RWPE2 (cell line): Measurements from ENCODE around the gene MED15.

Experiments
- ATAC-seq: fragments of 200-7000 bp; cut with Tn5 transposase; 3 replicates; pipeline ENCODE4 v1.9.1; 2021; ENCODE audit warnings: low read depth
- DNase-seq: peaks from one replicate; pipeline ENCODE4 v3.0.0-alpha.2; 2020; ENCODE audit warnings: low spot score
- H3K27ac ChIP-seq: fragments of 450-650 bp; 2 replicates; pipeline ENCODE4 v1.5.1; 2017; ENCODE audit warnings: mild to moderate bottlenecking; ENCODE audit not compliant: poor library complexity, severe bottlenecking
- H3K27me3 ChIP-seq: fragments of 250-450 bp; sonication (Bioruptor Pico); 2 replicates; pipeline ENCODE4 v1.5.1; 2021; ENCODE audit warnings: mild to moderate bottlenecking, moderate library complexity; ENCODE audit not compliant: insufficient read depth, poor library complexity, severe bottlenecking
- H3K36me3 ChIP-seq: fragments of 250-450 bp; sonication (Bioruptor Pico); 2 replicates; pipeline ENCODE4 v1.5.1; 2020; ENCODE audit warnings: low read depth, mild to moderate bottlenecking, moderate library complexity
- H3K4me1 ChIP-seq: fragments of 250-450 bp; sonication (Bioruptor Pico); 2 replicates; pipeline ENCODE4 v1.5.1; 2021; ENCODE audit warnings: mild to moderate bottlenecking, moderate library complexity; ENCODE audit not compliant: insufficient read depth, poor library complexity, severe bottlenecking
- H3K4me3 ChIP-seq: fragments of 250-450 bp; sonication (Bioruptor Pico); 2 replicates; pipeline ENCODE4 v1.5.1; 2021; ENCODE audit warnings: mild to moderate bottlenecking, moderate library complexity; ENCODE audit not compliant: severe bottlenecking
- H3K9me3 ChIP-seq: fragments of 250-450 bp; sonication (Bioruptor Pico); 2 replicates; pipeline ENCODE4 v1.5.1; 2021; ENCODE audit warnings: mild to moderate bottlenecking, moderate library complexity; ENCODE audit not compliant: severe bottlenecking
- CTCF ChIP-seq: fragments of 450-650 bp; IDR thresholded peaks from one replicate; pipeline ENCODE4 v1.5.1; 2017; ENCODE audit warnings: mild to moderate bottlenecking, moderate library complexity; ENCODE audit not compliant: poor library complexity, severe bottlenecking

Gene MED15

GRCh38 chr22:20548806-20549205 is 41.4 kb downstream of the MED15 start:
- ATAC-seq (no peak), DNase-seq (no peak)
- Histone ChIP-seq H3K27me3 (no peaks in the 10 kb centered on the region), H3K4me3 (no peak overlapping the region), H3K4me1 (no peaks in the 10 kb centered on the region), H3K36me3 (peaks cover 77% of the 10 kb centered on the region), H3K27ac (no peak overlapping the region), H3K9me3 (peaks cover 4% of the 10 kb centered on the region)
- no peak for TF ChIP-seq CTCF

- no peak for ATAC-seq
- no peak overlapping the region for H3K4me3 ChIP-seq
- peaks cover 77% of the 10 kb centered on the region for H3K36me3 ChIP-seq
- no peak overlapping the region for H3K27ac ChIP-seq
- DNase-seq, result no peak
- H3K4me1 ChIP-seq, result no peaks in the 10 kb centered on the region
- no peaks in the 10 kb centered on the region for H3K27me3 ChIP-seq
- no peak for TF ChIP-seq CTCF
- H3K9me3 ChIP-seq, result peaks cover 4% of the 10 kb centered on the region
These were observed 41.9 kb downstream of the MED15 start for GRCh38 chr22:20549232-20549841.

GRCh38 chr22:20550057-20550817 is 42.8 kb downstream of the MED15 start:
- H3K9me3 ChIP-seq, result peaks cover 4% of the 10 kb centered on the region
- H3K4me1 ChIP-seq, result no peaks in the 10 kb centered on the region
- DNase-seq, result no peak
- no peak overlapping the region for H3K4me3 ChIP-seq
- no peak for TF ChIP-seq CTCF
- H3K27me3 ChIP-seq, result no peaks in the 10 kb centered on the region
- ATAC-seq, result no peak
- H3K27ac ChIP-seq, result no peak overlapping the region
- H3K36me3 ChIP-seq, result peaks cover 79% of the 10 kb centered on the region

- peaks cover 4% of the 10 kb centered on the region for H3K9me3 ChIP-seq
- ATAC-seq, result no peak
- H3K4me1 ChIP-seq, result no peaks in the 10 kb centered on the region
- H3K27me3 ChIP-seq, result no peaks in the 10 kb centered on the region
- no peak for DNase-seq
- no peak overlapping the region for H3K4me3 ChIP-seq
- TF ChIP-seq CTCF, result no peak
- H3K27ac ChIP-seq, result no peak overlapping the region
- peaks cover 85% of the 10 kb centered on the region for H3K36me3 ChIP-seq
These were observed 43.7 kb downstream of the MED15 start for GRCh38 chr22:20550851-20551744.
